HCT116 (cell line): ENCODE results near the gene ETV4.

ENCODE experiments used
- ATF3 ChIP-seq: IDR thresholded peaks from 2 replicates; pipeline ENCODE4 v1.6.1; 2012
- CBX3 ChIP-seq: IDR thresholded peaks from 2 replicates; pipeline ENCODE4 v1.6.1; 2012; ENCODE audit warnings: low read depth
- CEBPB ChIP-seq: IDR thresholded peaks from 2 replicates; pipeline ENCODE4 v1.6.1; 2012; ENCODE audit warnings: low read depth
- EGR1 ChIP-seq: IDR thresholded peaks from 2 replicates; pipeline ENCODE4 v1.6.1; 2012; ENCODE audit warnings: low read depth
- EZH2phosphoT487 ChIP-seq: fragments of 200-600 bp; IDR thresholded peaks from 2 replicates; pipeline ENCODE4 v1.6.1; 2018; ENCODE audit warnings: antibody characterized with exemption, borderline replicate concordance
- POLR2A ChIP-seq: IDR thresholded peaks from 2 replicates; pipeline ENCODE4 v1.7.0; 2011; ENCODE audit warnings: borderline replicate concordance; ENCODE audit not compliant: insufficient read depth, insufficient read length; ENCODE audit errors: extremely low read depth
- RAD21 ChIP-seq: IDR thresholded peaks from 2 replicates; pipeline ENCODE4 v1.6.1; 2012; ENCODE audit warnings: low read depth, mild to moderate bottlenecking
- SP1 ChIP-seq: IDR thresholded peaks from 2 replicates; pipeline ENCODE4 v1.6.1; 2012; ENCODE audit warnings: low read depth
- SRF ChIP-seq: IDR thresholded peaks from 2 replicates; pipeline ENCODE4 v1.6.1; 2012; ENCODE audit warnings: low read depth
- YY1 ChIP-seq: IDR thresholded peaks from 2 replicates; pipeline ENCODE4 v1.6.1; 2011; ENCODE audit warnings: low read length, low read depth, moderate library complexity, mild to moderate bottlenecking; ENCODE audit not compliant: insufficient replicate concordance; ENCODE audit errors: extremely low read depth
- ZNF274 ChIP-seq: fragments of 200-500 bp; sonication (Bioruptor generic); IDR thresholded peaks from 2 replicates; pipeline ENCODE4 v1.6.1; 2014; ENCODE audit warnings: mild to moderate bottlenecking, low read depth, low read length, inconsistent platforms
- TF ChIP-seq, protein P1 (sequence below), 3 experiments: fragments of 200-600 bp in 1 of 3; sonication (generic) in 1 of 3; IDR thresholded peaks in 2 of 3; conservative IDR thresholded peaks in 1 of 3; 2 replicates each; pipeline ENCODE4 v1.5.1; 2012 to 2017; ENCODE audit warnings: low read depth in 2 of 3, low read length in 2 of 3, antibody characterized with exemption in 1 of 3, borderline replicate concordance in 1 of 3, control low read depth in 1 of 3, mild to moderate bottlenecking in 1 of 3, mixed read lengths in 1 of 3, mixed run types in 1 of 3, moderate library complexity in 1 of 3; ENCODE audit not compliant: insufficient read depth in 1 of 3
- TF ChIP-seq, protein P2 (sequence below): IDR thresholded peaks from 2 replicates; pipeline ENCODE4 v1.6.1; 2012
- TF ChIP-seq, protein P3 (sequence below): IDR thresholded peaks from 2 replicates; pipeline ENCODE4 v1.6.1; 2012; ENCODE audit warnings: low read depth

DNA sequence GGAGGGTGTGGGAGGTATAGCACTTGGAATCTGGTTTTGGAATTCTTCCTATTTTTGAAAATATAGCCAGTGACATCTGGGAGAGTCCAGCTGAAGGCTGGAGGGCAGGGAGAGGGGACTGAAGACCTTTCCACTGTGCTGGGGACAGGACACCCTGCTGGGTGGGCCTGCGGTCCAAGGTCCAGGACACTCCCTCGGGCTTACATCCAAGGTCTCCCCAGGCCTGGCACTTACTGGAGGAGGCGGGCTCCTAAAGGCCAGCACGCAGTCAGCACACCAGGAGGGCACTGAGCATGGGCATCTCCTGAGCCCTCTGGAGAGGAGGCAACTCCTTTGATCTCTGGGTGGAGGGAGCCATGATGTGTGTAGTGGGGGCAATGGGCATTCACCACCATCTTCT, 35.5 kb upstream of the ETV4 start:
- TF ChIP-seq RAD21 (no peak), EZH2phosphoT487 (no peak), ATF3 (no peak), CEBPB (no peak), POLR2A (no peak), YY1 (no peak), ZNF274 (no peak), EGR1 (no peak), SP1 (no peak), CBX3 (no peak), SRF (no peak)
- TF ChIP-seq, protein P1, sequence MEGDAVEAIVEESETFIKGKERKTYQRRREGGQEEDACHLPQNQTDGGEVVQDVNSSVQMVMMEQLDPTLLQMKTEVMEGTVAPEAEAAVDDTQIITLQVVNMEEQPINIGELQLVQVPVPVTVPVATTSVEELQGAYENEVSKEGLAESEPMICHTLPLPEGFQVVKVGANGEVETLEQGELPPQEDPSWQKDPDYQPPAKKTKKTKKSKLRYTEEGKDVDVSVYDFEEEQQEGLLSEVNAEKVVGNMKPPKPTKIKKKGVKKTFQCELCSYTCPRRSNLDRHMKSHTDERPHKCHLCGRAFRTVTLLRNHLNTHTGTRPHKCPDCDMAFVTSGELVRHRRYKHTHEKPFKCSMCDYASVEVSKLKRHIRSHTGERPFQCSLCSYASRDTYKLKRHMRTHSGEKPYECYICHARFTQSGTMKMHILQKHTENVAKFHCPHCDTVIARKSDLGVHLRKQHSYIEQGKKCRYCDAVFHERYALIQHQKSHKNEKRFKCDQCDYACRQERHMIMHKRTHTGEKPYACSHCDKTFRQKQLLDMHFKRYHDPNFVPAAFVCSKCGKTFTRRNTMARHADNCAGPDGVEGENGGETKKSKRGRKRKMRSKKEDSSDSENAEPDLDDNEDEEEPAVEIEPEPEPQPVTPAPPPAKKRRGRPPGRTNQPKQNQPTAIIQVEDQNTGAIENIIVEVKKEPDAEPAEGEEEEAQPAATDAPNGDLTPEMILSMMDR (IDR thresholded peaks at IDR 0.05 in 2 of 3, conservative IDR thresholded peaks at IDR 0.05 in 1 of 3; ENCODE audit: borderline replicate concordance in 1 of 3, insufficient read depth in 1 of 3, low read depth in 2 of 3, low read length in 2 of 3): no peak
- TF ChIP-seq, protein P2, sequence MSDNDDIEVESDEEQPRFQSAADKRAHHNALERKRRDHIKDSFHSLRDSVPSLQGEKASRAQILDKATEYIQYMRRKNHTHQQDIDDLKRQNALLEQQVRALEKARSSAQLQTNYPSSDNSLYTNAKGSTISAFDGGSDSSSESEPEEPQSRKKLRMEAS: no peak
- TF ChIP-seq, protein P3, sequence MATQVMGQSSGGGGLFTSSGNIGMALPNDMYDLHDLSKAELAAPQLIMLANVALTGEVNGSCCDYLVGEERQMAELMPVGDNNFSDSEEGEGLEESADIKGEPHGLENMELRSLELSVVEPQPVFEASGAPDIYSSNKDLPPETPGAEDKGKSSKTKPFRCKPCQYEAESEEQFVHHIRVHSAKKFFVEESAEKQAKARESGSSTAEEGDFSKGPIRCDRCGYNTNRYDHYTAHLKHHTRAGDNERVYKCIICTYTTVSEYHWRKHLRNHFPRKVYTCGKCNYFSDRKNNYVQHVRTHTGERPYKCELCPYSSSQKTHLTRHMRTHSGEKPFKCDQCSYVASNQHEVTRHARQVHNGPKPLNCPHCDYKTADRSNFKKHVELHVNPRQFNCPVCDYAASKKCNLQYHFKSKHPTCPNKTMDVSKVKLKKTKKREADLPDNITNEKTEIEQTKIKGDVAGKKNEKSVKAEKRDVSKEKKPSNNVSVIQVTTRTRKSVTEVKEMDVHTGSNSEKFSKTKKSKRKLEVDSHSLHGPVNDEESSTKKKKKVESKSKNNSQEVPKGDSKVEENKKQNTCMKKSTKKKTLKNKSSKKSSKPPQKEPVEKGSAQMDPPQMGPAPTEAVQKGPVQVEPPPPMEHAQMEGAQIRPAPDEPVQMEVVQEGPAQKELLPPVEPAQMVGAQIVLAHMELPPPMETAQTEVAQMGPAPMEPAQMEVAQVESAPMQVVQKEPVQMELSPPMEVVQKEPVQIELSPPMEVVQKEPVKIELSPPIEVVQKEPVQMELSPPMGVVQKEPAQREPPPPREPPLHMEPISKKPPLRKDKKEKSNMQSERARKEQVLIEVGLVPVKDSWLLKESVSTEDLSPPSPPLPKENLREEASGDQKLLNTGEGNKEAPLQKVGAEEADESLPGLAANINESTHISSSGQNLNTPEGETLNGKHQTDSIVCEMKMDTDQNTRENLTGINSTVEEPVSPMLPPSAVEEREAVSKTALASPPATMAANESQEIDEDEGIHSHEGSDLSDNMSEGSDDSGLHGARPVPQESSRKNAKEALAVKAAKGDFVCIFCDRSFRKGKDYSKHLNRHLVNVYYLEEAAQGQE: no peak
